RWPE2 (cell line): ENCODE data around the gene PSENEN.
A peak's percentile ranks its signal among the peaks of the same experiment; 100 is the strongest.

Experiments
- ATAC-seq: fragments of 200-7000 bp; cut with Tn5 transposase; 3 replicates; pipeline ENCODE4 v1.9.1; 2021; ENCODE audit warnings: low read depth
- DNase-seq: peaks from one replicate; pipeline ENCODE4 v3.0.0-alpha.2; 2020; ENCODE audit warnings: low spot score
- H3K27ac ChIP-seq: fragments of 450-650 bp; 2 replicates; pipeline ENCODE4 v1.5.1; 2017; ENCODE audit warnings: mild to moderate bottlenecking; ENCODE audit not compliant: poor library complexity, severe bottlenecking
- H3K27me3 ChIP-seq: fragments of 250-450 bp; sonication (Bioruptor Pico); 2 replicates; pipeline ENCODE4 v1.5.1; 2021; ENCODE audit warnings: mild to moderate bottlenecking, moderate library complexity; ENCODE audit not compliant: insufficient read depth, poor library complexity, severe bottlenecking
- H3K36me3 ChIP-seq: fragments of 250-450 bp; sonication (Bioruptor Pico); 2 replicates; pipeline ENCODE4 v1.5.1; 2020; ENCODE audit warnings: low read depth, mild to moderate bottlenecking, moderate library complexity
- H3K4me1 ChIP-seq: fragments of 250-450 bp; sonication (Bioruptor Pico); 2 replicates; pipeline ENCODE4 v1.5.1; 2021; ENCODE audit warnings: mild to moderate bottlenecking, moderate library complexity; ENCODE audit not compliant: insufficient read depth, poor library complexity, severe bottlenecking
- H3K4me3 ChIP-seq: fragments of 250-450 bp; sonication (Bioruptor Pico); 2 replicates; pipeline ENCODE4 v1.5.1; 2021; ENCODE audit warnings: mild to moderate bottlenecking, moderate library complexity; ENCODE audit not compliant: severe bottlenecking
- H3K9me3 ChIP-seq: fragments of 250-450 bp; sonication (Bioruptor Pico); 2 replicates; pipeline ENCODE4 v1.5.1; 2021; ENCODE audit warnings: mild to moderate bottlenecking, moderate library complexity; ENCODE audit not compliant: severe bottlenecking
- CTCF ChIP-seq: fragments of 450-650 bp; IDR thresholded peaks from one replicate; pipeline ENCODE4 v1.5.1; 2017; ENCODE audit warnings: mild to moderate bottlenecking, moderate library complexity; ENCODE audit not compliant: poor library complexity, severe bottlenecking

Gene PSENEN

GRCh38 chr19:35745328-35746086 lies at the start of gene PSENEN, which contains the start of gene U2AF1L4:
Gene PSENEN, plus strand, starts transcription at chr19:35745651. Its CDS starts 280 bp downstream, at chr19:35745931.
Gene U2AF1L4, minus strand, starts transcription at chr19:35745418. Its CDS starts 27 bp downstream, at chr19:35745391.
- no peak for TF ChIP-seq CTCF
- H3K27ac ChIP-seq = peak within 1 kb of the TSS; percentile 82
- no peaks in the 10 kb centered on the region for H3K4me1 ChIP-seq
- H3K36me3 ChIP-seq = no peaks in the 10 kb centered on the region
- ATAC-seq = peak; percentile 52
- peak within 1 kb of the TSS; percentile 70 for H3K4me3 ChIP-seq
- DNase-seq = peak; percentile 95
- H3K9me3 ChIP-seq = no peaks in the 10 kb centered on the region
- no peaks in the 10 kb centered on the region for H3K27me3 ChIP-seq

GRCh38 chr19:35695895-35696422 lies 49.5 kb upstream of the PSENEN start:
- H3K27ac ChIP-seq = no peak overlapping the region
- no peaks in the 10 kb centered on the region for H3K9me3 ChIP-seq
- H3K4me1 ChIP-seq = no peaks in the 10 kb centered on the region
- TF ChIP-seq CTCF = no peak
- H3K4me3 ChIP-seq = no peak overlapping the region
- no peaks in the 10 kb centered on the region for H3K27me3 ChIP-seq
- DNase-seq (no peak), ATAC-seq (no peak)
- no peaks in the 10 kb centered on the region for H3K36me3 ChIP-seq

- no peaks in the 10 kb centered on the region for H3K27me3 ChIP-seq
- no peak overlapping the region for H3K4me3 ChIP-seq
- H3K9me3 ChIP-seq = no peaks in the 10 kb centered on the region
- H3K4me1 ChIP-seq = no peaks in the 10 kb centered on the region
- TF ChIP-seq CTCF = no peak
- H3K27ac ChIP-seq = no peak overlapping the region
- DNase-seq = no peak
- no peaks in the 10 kb centered on the region for H3K36me3 ChIP-seq
- no peak for ATAC-seq
These were observed 48.6 kb upstream of the PSENEN start for GRCh38 chr19:35696835-35697234.

GRCh38 chr19:35702223-35703012 lies 43.0 kb upstream of the PSENEN start:
- no peak for TF ChIP-seq CTCF
- ATAC-seq = peak; percentile 99
- Histone ChIP-seq H3K36me3 (no peaks in the 10 kb centered on the region), H3K4me3 (peak overlapping the region; percentile 49), H3K27ac (no peak overlapping the region), H3K27me3 (no peaks in the 10 kb centered on the region), H3K9me3 (no peaks in the 10 kb centered on the region), H3K4me1 (no peaks in the 10 kb centered on the region)
- DNase-seq = peak; percentile 95
